ENCODE data around the gene SERPINB7. TPM values are rescaled to one million over a fixed set of nuclear protein-coding genes. Genes with fewer than 3 reads are reported as not detected.

The SERPINB7 gene
- total and polyA plus RNA-seq, 10 of the 15 experiments (the other 5 are each of a cell fraction or from before 2014, with no cell fraction given), result not detected

DNA sequence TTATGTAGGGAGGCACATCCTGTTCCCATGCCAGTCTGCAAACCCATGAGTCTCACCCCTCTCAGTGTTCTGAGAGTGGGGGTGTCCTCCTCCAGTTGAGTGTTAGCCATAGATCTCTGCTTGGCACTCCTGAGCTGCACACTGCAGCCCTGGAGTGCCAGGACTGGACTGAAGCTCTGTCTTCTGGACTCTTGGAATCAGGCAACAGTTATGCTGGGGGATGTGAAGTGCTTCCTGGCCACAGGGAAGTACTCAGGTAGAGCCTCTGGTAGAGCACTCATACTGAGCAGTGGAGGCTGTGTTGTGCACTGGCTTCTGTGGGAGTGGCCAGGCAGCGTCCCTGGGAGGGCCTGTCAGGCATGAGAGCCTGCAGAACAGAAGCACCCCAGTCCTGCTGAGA is 43.0 kb downstream of the SERPINB7 start:
- FAIRE-seq, result no peak
- WGBS (ENCODE audit: insufficient coverage, insufficient replicate concordance, low lambda C conversion rate, missing lambda C conversion rate), result 0% methylated on average over 1 of the region's 1 CpG

More for the DNA sequence above, 43.0 kb downstream of the SERPINB7 start:
- Histone ChIP-seq H3K36me3 (ENCODE audit: control insufficient read depth in 2 of 2, insufficient read depth in 2 of 2, low read length in 1 of 2) (no peaks in the 10 kb centered on the region), H3K79me2 (ENCODE audit: control insufficient read depth, insufficient read depth, low read length) (no peaks in the 10 kb centered on the region), H4K20me1 (ENCODE audit: control insufficient read depth, insufficient read depth) (no peaks in the 10 kb centered on the region), H3K4me1 (ENCODE audit: control insufficient read depth, insufficient read depth, low read length) (no peaks in the 10 kb centered on the region), H3K4me3 (no peak overlapping the region), H3K4me2 (ENCODE audit: control insufficient read depth, insufficient read depth) (no peak overlapping the region), H3K9me3 (replicated peaks; ENCODE audit: control insufficient read depth, insufficient read depth, low read length) (no peaks in the 10 kb centered on the region), H3K27ac (ENCODE audit: control insufficient read depth, insufficient read depth) (no peak overlapping the region), H3K9ac (ENCODE audit: control insufficient read depth, insufficient read depth, low read length) (no peak overlapping the region), H3K27me3 (replicated peaks in 1 of 2; ENCODE audit: control insufficient read depth in 2 of 2, insufficient read depth in 2 of 2, low read length in 1 of 2) (no peaks in the 10 kb centered on the region), H2AFZ (ENCODE audit: control insufficient read depth, low read depth, low read length) (no peak overlapping the region)
- ChIA-PET CTCF (interaction anchor here (1.7 kb wide), 1 partner anchor 118 kb away, joined by 17 read pairs; no protein-coding TSS in a partner anchor), SMC1A (ENCODE audit: uncharacterized antibody, unreplicated experiment) (interaction anchor here (1.1 kb wide), 1 partner anchor 158 kb away, joined by 4 read pairs; no protein-coding TSS in a partner anchor), POLR2A (no interaction called here), RAD21 (ENCODE audit: unreplicated experiment) (interaction anchor here (1.3 to 2.2 kb wide), 2 partner anchors 9 to 118 kb away, joined by 3 to 6 read pairs; no protein-coding TSS in a partner anchor)
- intact Hi-C loops (cut with micrococcal nuclease; ENCODE audit: unreplicated experiment), result no loop called here
- TF ChIP-seq PML (IDR thresholded peaks at IDR 0.05; ENCODE audit: low read length), result no peak
- no peak for TF ChIP-seq TARDBP (IDR thresholded peaks at IDR 0.05; ENCODE audit: borderline replicate concordance)
- TF ChIP-seq POLR2A (IDR thresholded peaks at IDR 0.05; ENCODE audit: low read depth, low read length), result no peak
- TF ChIP-seq LARP7 (IDR thresholded peaks at IDR 0.05), result no peak
- TF ChIP-seq POLR2AphosphoS2 (IDR thresholded peaks at IDR 0.05; ENCODE audit: low read depth, low read length), result no peak
- no peak for TF ChIP-seq SIN3A (IDR thresholded peaks at IDR 0.05; ENCODE audit: low read depth, low read length)
- no peak for TF ChIP-seq SREBF2 (IDR thresholded peaks at IDR 0.05; ENCODE audit: low read length)
- TF ChIP-seq, protein P1, sequence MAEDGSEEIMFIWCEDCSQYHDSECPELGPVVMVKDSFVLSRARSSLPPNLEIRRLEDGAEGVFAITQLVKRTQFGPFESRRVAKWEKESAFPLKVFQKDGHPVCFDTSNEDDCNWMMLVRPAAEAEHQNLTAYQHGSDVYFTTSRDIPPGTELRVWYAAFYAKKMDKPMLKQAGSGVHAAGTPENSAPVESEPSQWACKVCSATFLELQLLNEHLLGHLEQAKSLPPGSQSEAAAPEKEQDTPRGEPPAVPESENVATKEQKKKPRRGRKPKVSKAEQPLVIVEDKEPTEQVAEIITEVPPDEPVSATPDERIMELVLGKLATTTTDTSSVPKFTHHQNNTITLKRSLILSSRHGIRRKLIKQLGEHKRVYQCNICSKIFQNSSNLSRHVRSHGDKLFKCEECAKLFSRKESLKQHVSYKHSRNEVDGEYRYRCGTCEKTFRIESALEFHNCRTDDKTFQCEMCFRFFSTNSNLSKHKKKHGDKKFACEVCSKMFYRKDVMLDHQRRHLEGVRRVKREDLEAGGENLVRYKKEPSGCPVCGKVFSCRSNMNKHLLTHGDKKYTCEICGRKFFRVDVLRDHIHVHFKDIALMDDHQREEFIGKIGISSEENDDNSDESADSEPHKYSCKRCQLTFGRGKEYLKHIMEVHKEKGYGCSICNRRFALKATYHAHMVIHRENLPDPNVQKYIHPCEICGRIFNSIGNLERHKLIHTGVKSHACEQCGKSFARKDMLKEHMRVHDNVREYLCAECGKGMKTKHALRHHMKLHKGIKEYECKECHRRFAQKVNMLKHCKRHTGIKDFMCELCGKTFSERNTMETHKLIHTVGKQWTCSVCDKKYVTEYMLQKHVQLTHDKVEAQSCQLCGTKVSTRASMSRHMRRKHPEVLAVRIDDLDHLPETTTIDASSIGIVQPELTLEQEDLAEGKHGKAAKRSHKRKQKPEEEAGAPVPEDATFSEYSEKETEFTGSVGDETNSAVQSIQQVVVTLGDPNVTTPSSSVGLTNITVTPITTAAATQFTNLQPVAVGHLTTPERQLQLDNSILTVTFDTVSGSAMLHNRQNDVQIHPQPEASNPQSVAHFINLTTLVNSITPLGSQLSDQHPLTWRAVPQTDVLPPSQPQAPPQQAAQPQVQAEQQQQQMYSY (CRISPR knock-in tag; IDR thresholded peaks at IDR 0.05), result no peak
- TF ChIP-seq RELA (IDR thresholded peaks at IDR 0.05; ENCODE audit: borderline replicate concordance, partially characterized antibody), result no peak
- no peak for TF ChIP-seq ZNF217 (IDR thresholded peaks at IDR 0.05)
- no peak for TF ChIP-seq RB1 (IDR thresholded peaks at IDR 0.05; ENCODE audit: borderline replicate concordance)
- no peak for TF ChIP-seq GABPA (IDR thresholded peaks at IDR 0.05; ENCODE audit: low read depth)
- no TSS peak for BruUV-seq (replicated peaks)
- no peak for ATAC-seq
- in situ Hi-C loops (cut with MboI), result no loop called here
- DNase-seq (ENCODE audit: low read depth, low spot score), result no peak
